H1 (cell line): ENCODE measurements around the gene KRTAP9-1. TPM values are rescaled to one million over a fixed set of nuclear protein-coding genes. Genes with fewer than 3 reads are reported as not detected.

ENCODE experiments used
- CTCF ChIA-PET: fragments of 300-600 bp; sonication (Branson Sonifier 250); formaldehyde crosslinking; loops from one replicate; lab custom pipeline; 2021; ENCODE audit not compliant: partially characterized antibody; lab: Charles Lee
- POLR2A ChIA-PET: fragments of 300-600 bp; sonication (Branson Sonifier 250); formaldehyde crosslinking; loops from one replicate; lab custom pipeline; 2021; ENCODE audit warnings: inconsistent platforms; ENCODE audit not compliant: partially characterized antibody; lab: Charles Lee
- DNase-seq, 2 experiments: peaks; one replicate each; pipeline versions ENCODE4 v3.0.0 to v3.0.0-alpha.2; 2010 to 2022; ENCODE audit warnings: low spot score in 2 of 2, low read depth in 1 of 2, mixed read lengths in 1 of 2
- FAIRE-seq: peaks from 2 replicates; lab custom pipeline; 2011; peaks lifted over from hg19 to GRCh38; lab: Jason Lieb, UNC
- H2AFZ ChIP-seq: 2 replicates; pipeline ENCODE4 v1.8.1; 2012; ENCODE audit warnings: low read length, inconsistent platforms
- H2AK5ac ChIP-seq: 2 replicates; pipeline ENCODE4 v1.6.1; 2013; ENCODE audit warnings: low read depth, low read length
- H2BK120ac ChIP-seq: replicated peaks from 2 replicates; pipeline ENCODE3; 2013; ENCODE audit warnings: low read depth, low read length, inconsistent platforms
- H2BK12ac ChIP-seq: 2 replicates; pipeline ENCODE4 v1.6.1; 2013; ENCODE audit warnings: low read depth, low read length
- H2BK15ac ChIP-seq: 2 replicates; pipeline ENCODE4 v1.6.1; 2013; ENCODE audit warnings: low read length
- H2BK20ac ChIP-seq: 2 replicates; pipeline ENCODE4 v1.6.1; 2013; ENCODE audit warnings: low read length
- H2BK5ac ChIP-seq: 2 replicates; pipeline ENCODE4 v1.6.1; 2013; ENCODE audit warnings: low read depth, low read length
- H3K14ac ChIP-seq: 2 replicates; pipeline ENCODE4 v1.6.1; 2013; ENCODE audit warnings: inconsistent platforms; ENCODE audit not compliant: insufficient read length
- H3K18ac ChIP-seq: 2 replicates; pipeline ENCODE4 v1.6.1; 2013; ENCODE audit warnings: low read length; ENCODE audit errors: extremely low read depth
- H3K23ac ChIP-seq: 2 replicates; pipeline ENCODE4 v1.6.1; 2013; ENCODE audit warnings: inconsistent platforms; ENCODE audit not compliant: insufficient read length
- H3K23me2 ChIP-seq: 2 replicates; pipeline ENCODE4 v1.6.1; 2013; ENCODE audit warnings: low read depth, low read length
- H3K27ac ChIP-seq: 2 replicates; pipeline ENCODE4 v1.6.1; 2011; ENCODE audit warnings: low read depth, low read length, inconsistent platforms
- H3K27me3 ChIP-seq, 4 experiments: replicated peaks in 1 of 4; 1 replicate in 1 of 4; 2 replicates in 3 of 4; pipeline versions ENCODE4 v1.6.1 to v1.8.1; 2011 to 2013; ENCODE audit warnings: low read length in 3 of 4, mild to moderate bottlenecking in 3 of 4, inconsistent platforms in 2 of 4, mixed read lengths in 2 of 4, moderate library complexity in 1 of 4; ENCODE audit not compliant: control insufficient read depth in 3 of 4, insufficient read depth in 3 of 4; ENCODE audit errors: extremely low read depth in 1 of 4
- H3K36me3 ChIP-seq, 4 experiments: 2 replicates each; pipeline versions ENCODE4 v1.6.1 to v1.8.1; 2011 to 2013; ENCODE audit warnings: mild to moderate bottlenecking in 4 of 4, low read length in 3 of 4, moderate library complexity in 2 of 4, control low read depth in 1 of 4, inconsistent platforms in 1 of 4; ENCODE audit not compliant: insufficient read depth in 4 of 4, control insufficient read depth in 2 of 4
- H3K4ac ChIP-seq: replicated peaks from 2 replicates; pipeline ENCODE3; 2013; ENCODE audit warnings: low read length, low read depth, mixed read lengths, inconsistent platforms; ENCODE audit not compliant: insufficient read length
- H3K4me1 ChIP-seq, 4 experiments: replicated peaks in 1 of 4; 1 replicate in 1 of 4; 2 replicates in 3 of 4; pipeline versions ENCODE4 v1.6.1 to v1.8.1; 2011 to 2013; ENCODE audit warnings: low read length in 3 of 4, inconsistent platforms in 2 of 4, mixed read lengths in 1 of 4; ENCODE audit not compliant: insufficient read depth in 4 of 4, control insufficient read depth in 3 of 4
- H3K4me2 ChIP-seq, 2 experiments: 2 replicates each; pipeline versions ENCODE4 v1.6.1 to v1.8.1; 2011 to 2013; ENCODE audit warnings: low read depth in 2 of 2, low read length in 2 of 2, control low read depth in 1 of 2, inconsistent platforms in 1 of 2, mild to moderate bottlenecking in 1 of 2; ENCODE audit not compliant: insufficient read depth in 1 of 2
- H3K4me3 ChIP-seq, 4 experiments: fragments of 200-600, 300-600 bp in 1 of 4; sonication (generic), shearing (Covaris generic), sonication (Bioruptor Twin) in 1 of 4; 2 replicates each; pipeline versions ENCODE4 v1.5.1 to v1.8.1; 2011 to 2016; ENCODE audit warnings: low read length in 4 of 4, low read depth in 3 of 4, control low read depth in 2 of 4, inconsistent platforms in 2 of 4, mild to moderate bottlenecking in 2 of 4, mixed read lengths in 1 of 4, moderate library complexity in 1 of 4; ENCODE audit not compliant: insufficient read depth in 2 of 4; ENCODE audit errors: extremely low read depth in 1 of 4
- H3K56ac ChIP-seq: replicated peaks from 2 replicates; pipeline ENCODE3; 2013; ENCODE audit warnings: low read depth, mild to moderate bottlenecking, mixed read lengths, low read length, inconsistent platforms; ENCODE audit not compliant: insufficient read length
- H3K79me1 ChIP-seq: 2 replicates; pipeline ENCODE4 v1.6.1; 2013; ENCODE audit warnings: low read depth, low read length, control low read depth
- H3K79me2 ChIP-seq, 2 experiments: 2 replicates each; pipeline versions ENCODE4 v1.6.1 to v1.8.1; 2012 to 2013; ENCODE audit warnings: low read length in 2 of 2, mild to moderate bottlenecking in 2 of 2, inconsistent platforms in 1 of 2; ENCODE audit not compliant: insufficient read depth in 2 of 2, control insufficient read depth in 1 of 2
- H3K9ac ChIP-seq, 4 experiments: replicated peaks in 1 of 4; 1 replicate in 1 of 4; 2 replicates in 3 of 4; pipeline versions ENCODE4 v1.6.1 to v1.8.1; 2011 to 2013; ENCODE audit warnings: low read depth in 3 of 4, low read length in 3 of 4, control low read depth in 2 of 4, mild to moderate bottlenecking in 2 of 4, moderate library complexity in 2 of 4, inconsistent platforms in 1 of 4; ENCODE audit errors: extremely low read depth in 1 of 4
- H3K9me3 ChIP-seq, 2 experiments: 2 replicates each; pipeline versions ENCODE4 v1.6.1 to v1.8.1; 2012 to 2013; ENCODE audit warnings: mild to moderate bottlenecking in 2 of 2, moderate library complexity in 2 of 2, control low read depth in 1 of 2, inconsistent platforms in 1 of 2, low read depth in 1 of 2, low read length in 1 of 2, mixed read lengths in 1 of 2; ENCODE audit not compliant: insufficient read depth in 2 of 2
- H4K20me1 ChIP-seq, 2 experiments: replicated peaks in 1 of 2; 2 replicates each; pipeline versions ENCODE3 to v1.8.1; 2011 to 2013; ENCODE audit warnings: inconsistent platforms in 2 of 2, low read length in 2 of 2, mild to moderate bottlenecking in 1 of 2; ENCODE audit not compliant: insufficient read depth in 2 of 2, control insufficient read depth in 1 of 2
- H4K5ac ChIP-seq: 2 replicates; pipeline ENCODE4 v1.6.1; 2013; ENCODE audit warnings: low read length, low read depth, mixed read lengths, inconsistent platforms; ENCODE audit not compliant: insufficient read length
- H4K8ac ChIP-seq: 2 replicates; pipeline ENCODE4 v1.8.0; 2013; ENCODE audit warnings: mild to moderate bottlenecking, moderate library complexity, low read length, inconsistent platforms; ENCODE audit not compliant: insufficient read depth; ENCODE audit errors: extremely low read depth
- H4K91ac ChIP-seq: replicated peaks from 2 replicates; pipeline ENCODE3; 2013; ENCODE audit warnings: low read length, mixed read lengths, inconsistent platforms; ENCODE audit not compliant: insufficient read length
- BCL11A ChIP-seq, 2 experiments: IDR thresholded peaks; one replicate each; pipeline ENCODE4 v1.6.1; 2011; ENCODE audit warnings: low read depth in 2 of 2, low read length in 2 of 2, mild to moderate bottlenecking in 2 of 2
- CBX8 ChIP-seq: fragments of 300-800, 300-1000 bp; sonication (generic); IDR thresholded peaks from 2 replicates; pipeline ENCODE4 v1.7.1; 2016; ENCODE audit warnings: low read depth, low read length, borderline replicate concordance
- CTBP2 ChIP-seq: IDR thresholded peaks from 2 replicates; pipeline ENCODE4 v1.7.0; 2011; ENCODE audit warnings: borderline replicate concordance, mild to moderate bottlenecking, moderate library complexity, mixed read lengths, low read length; ENCODE audit not compliant: insufficient read depth, insufficient read length
- EZH2 ChIP-seq: fragments of 200-600 bp; sonication (generic); IDR thresholded peaks from 2 replicates; pipeline ENCODE4 v1.7.1; 2012; ENCODE audit warnings: low read depth, mild to moderate bottlenecking, moderate library complexity, low read length, inconsistent platforms; ENCODE audit not compliant: severe bottlenecking
- HDAC2 ChIP-seq, 2 experiments: fragments of 300-600 bp in 1 of 2; sonication (generic) in 1 of 2; IDR thresholded peaks; 2 replicates each; pipeline ENCODE4 v1.6.1; 2011 to 2012; ENCODE audit warnings: low read depth in 2 of 2, low read length in 2 of 2, mild to moderate bottlenecking in 2 of 2, moderate library complexity in 2 of 2, borderline replicate concordance in 1 of 2, inconsistent platforms in 1 of 2
- HDAC6 ChIP-seq: IDR thresholded peaks from one replicate; pipeline ENCODE4 v1.7.1; 2012; ENCODE audit warnings: low read depth, mild to moderate bottlenecking, inconsistent platforms, low read length, moderate library complexity
- POLR2A ChIP-seq, 2 experiments: IDR thresholded peaks; 1 replicate in 1 of 2; 2 replicates in 1 of 2; pipeline ENCODE4 v1.6.1; 2011; ENCODE audit warnings: low read depth in 2 of 2, low read length in 2 of 2, mild to moderate bottlenecking in 2 of 2; ENCODE audit errors: control extremely low read depth in 1 of 2
- RAD21 ChIP-seq, 2 experiments: IDR thresholded peaks in 1 of 2; conservative IDR thresholded peaks in 1 of 2; 2 replicates each; pipeline ENCODE4 v1.6.1; 2011; ENCODE audit warnings: low read depth in 2 of 2, low read length in 2 of 2, improper control_type of control experiment in 1 of 2, inconsistent platforms in 1 of 2, mild to moderate bottlenecking in 1 of 2, moderate library complexity in 1 of 2
- RNF2 ChIP-seq: fragments of 200-900, 300-1000 bp; sonication (generic); IDR thresholded peaks from 2 replicates; pipeline ENCODE4 v1.7.1; 2016; ENCODE audit warnings: borderline replicate concordance, low read depth, mild to moderate bottlenecking, antibody characterized with exemption, low read length; ENCODE audit not compliant: poor library complexity, severe bottlenecking; ENCODE audit errors: missing control alignments
- SAP30 ChIP-seq: fragments of 300-600 bp; sonication (generic); IDR thresholded peaks from 2 replicates; pipeline ENCODE4 v1.7.1; 2012; ENCODE audit warnings: low read length, moderate library complexity, mild to moderate bottlenecking, inconsistent platforms; ENCODE audit not compliant: insufficient read depth, insufficient replicate concordance
- SRF ChIP-seq: IDR thresholded peaks from 2 replicates; pipeline ENCODE4 v1.6.1; 2011; ENCODE audit warnings: mild to moderate bottlenecking, low read depth, low read length, moderate library complexity
- TBP ChIP-seq: IDR thresholded peaks from 2 replicates; pipeline ENCODE4 v1.6.1; 2011; ENCODE audit warnings: low read depth, low read length, improper control_type of control experiment
- YY1 ChIP-seq: IDR thresholded peaks from 2 replicates; pipeline ENCODE4 v1.6.1; 2011; ENCODE audit warnings: low read depth, mild to moderate bottlenecking, low read length
- WGBS, 2 experiments: shearing (Covaris generic) in 1 of 2; methylation state at CpG; one replicate each; pipeline versions ENCODE4 v1.1.6 to v1.1.7; 2013 to 2015; ENCODE audit warnings: low lambda C conversion rate in 2 of 2, mixed read lengths in 2 of 2, inconsistent platforms in 1 of 2, low coverage in 1 of 2, missing lambda C conversion rate in 1 of 2; ENCODE audit not compliant: insufficient replicate concordance in 2 of 2, insufficient coverage in 1 of 2, insufficient read length in 1 of 2; ENCODE audit errors: extremely low coverage in 1 of 2, missing lambda C conversion rate in 1 of 2; 5-methylcytosine and 5-hydroxymethylcytosine counted together
- polyA plus RNA-seq, 7 experiments: library from polyadenylated mRNA; depleted of rRNA in 3 of 7; stranded (reverse) in 5 of 7; unstranded in 2 of 7; fragments of >200 nt in 5 of 7; fragments of 200-250 nt in 2 of 7; gene quantifications; 1 replicate in 5 of 7; 2 replicates in 1 of 7; 4 replicates in 1 of 7; pipeline versions ENCODE4 v1.2.1 to v1.2.3, GENCODE V29; 2011 to 2013; ENCODE audit warnings: missing spikeins in 2 of 7, mixed read lengths in 2 of 7
- total RNA-seq: library from RNA; stranded (reverse); fragmentation: NEBNext Ultra II Directional; extraction: Animal tissue kit (Norgen Biotek cat#: 25700); gene quantifications from 2 replicates; pipeline ENCODE4 v1.2.1, GENCODE V29; 2021

Gene KRTAP9-1
- total and polyA plus RNA-seq, 2 of the 8 experiments (the other 6 are each of a cell fraction or from before 2014, with no cell fraction given) = not detected

GRCh38 chr17:41196068-41196467 lies 6.4 kb downstream of the KRTAP9-1 start:
- no peaks in the 10 kb centered on the region for H3K23me2 ChIP-seq
- no peak overlapping the region for H4K91ac ChIP-seq
- FAIRE-seq (no peak), DNase-seq (no peak)
- H2AK5ac ChIP-seq = no peak overlapping the region
- no peak overlapping the region for H2AFZ ChIP-seq
- H2BK15ac ChIP-seq = no peak overlapping the region
- H3K56ac ChIP-seq = no peak overlapping the region
- H4K20me1 ChIP-seq = no peaks in the 10 kb centered on the region
- H3K18ac ChIP-seq = no peak overlapping the region
- no peak overlapping the region for H3K9ac ChIP-seq
- no peak overlapping the region for H2BK12ac ChIP-seq
- H3K79me2 ChIP-seq = no peaks in the 10 kb centered on the region
- no peaks in the 10 kb centered on the region for H3K36me3 ChIP-seq
- no peak overlapping the region for H3K4me2 ChIP-seq
- H3K14ac ChIP-seq = no peak overlapping the region
- no peak overlapping the region for H3K27ac ChIP-seq
- no peaks in the 10 kb centered on the region for H3K27me3 ChIP-seq
- no peak overlapping the region for H3K4ac ChIP-seq
- H4K8ac ChIP-seq = no peak overlapping the region
- no peak overlapping the region for H4K5ac ChIP-seq
- 0 out of 4 replicates have a peak, but pooled peaks cover 0 to 3% of the 10 kb centered on the region in 2 experiments for H3K9me3 ChIP-seq
- POLR2A ChIA-PET = no interaction called here
- 100% methylated on average over 1 of the region's 1 CpG; no CpG with 5 or more reads in 1 of the 2 experiments for WGBS, 2 experiments
- no peaks in the 10 kb centered on the region for H3K79me1 ChIP-seq
- H2BK120ac ChIP-seq = no peak overlapping the region
- no peak overlapping the region for H3K4me3 ChIP-seq
- no peak overlapping the region for H2BK5ac ChIP-seq
- H3K4me1 ChIP-seq = no peaks in the 10 kb centered on the region
- no peak overlapping the region for H3K23ac ChIP-seq
- CTCF ChIA-PET = no interaction called here
- H2BK20ac ChIP-seq = no peak overlapping the region
- TF ChIP-seq EZH2 (no peak), RAD21 (IDR thresholded peaks at IDR 0.05 in 1 of 2, conservative IDR thresholded peaks at IDR 0.05 in 1 of 2; ENCODE audit: low read depth in 2 of 2, low read length in 2 of 2) (no peak), BCL11A (IDR thresholded peaks at IDR 0.05; ENCODE audit: low read depth in 2 of 2, low read length in 2 of 2) (no peak), CTBP2 (no peak), SAP30 (no peak), HDAC6 (no peak), SRF (no peak), HDAC2 (IDR thresholded peaks at IDR 0.05; ENCODE audit: borderline replicate concordance in 1 of 2, low read depth in 2 of 2, low read length in 2 of 2) (no peak), CBX8 (no peak), YY1 (no peak), POLR2A (IDR thresholded peaks at IDR 0.05; ENCODE audit: control extremely low read depth in 1 of 2, low read depth in 2 of 2, low read length in 2 of 2) (no peak), RNF2 (no peak), TBP (no peak)
